ENCODE results near the gene TAC4.

DNA sequence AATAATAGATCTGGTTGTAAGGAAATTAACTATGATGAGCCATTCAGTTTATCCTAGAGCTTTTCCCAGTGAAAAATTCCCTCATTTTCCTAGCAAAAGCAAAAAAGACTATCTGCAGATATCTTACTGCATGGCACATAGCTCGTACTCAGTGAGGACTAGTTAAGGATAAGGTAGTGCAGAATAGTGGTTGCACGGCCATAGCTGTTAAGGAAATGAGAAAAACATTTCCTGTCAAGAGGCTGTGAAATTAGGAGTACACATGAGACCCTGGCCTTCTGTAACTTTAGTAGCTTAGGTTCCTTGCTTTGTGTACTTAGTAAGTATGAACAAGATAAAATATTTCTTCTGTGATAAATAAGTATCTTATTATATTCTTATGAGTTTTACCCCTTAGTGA, 49.1 kb downstream of the TAC4 start:
- TF ChIP-seq, protein P1, sequence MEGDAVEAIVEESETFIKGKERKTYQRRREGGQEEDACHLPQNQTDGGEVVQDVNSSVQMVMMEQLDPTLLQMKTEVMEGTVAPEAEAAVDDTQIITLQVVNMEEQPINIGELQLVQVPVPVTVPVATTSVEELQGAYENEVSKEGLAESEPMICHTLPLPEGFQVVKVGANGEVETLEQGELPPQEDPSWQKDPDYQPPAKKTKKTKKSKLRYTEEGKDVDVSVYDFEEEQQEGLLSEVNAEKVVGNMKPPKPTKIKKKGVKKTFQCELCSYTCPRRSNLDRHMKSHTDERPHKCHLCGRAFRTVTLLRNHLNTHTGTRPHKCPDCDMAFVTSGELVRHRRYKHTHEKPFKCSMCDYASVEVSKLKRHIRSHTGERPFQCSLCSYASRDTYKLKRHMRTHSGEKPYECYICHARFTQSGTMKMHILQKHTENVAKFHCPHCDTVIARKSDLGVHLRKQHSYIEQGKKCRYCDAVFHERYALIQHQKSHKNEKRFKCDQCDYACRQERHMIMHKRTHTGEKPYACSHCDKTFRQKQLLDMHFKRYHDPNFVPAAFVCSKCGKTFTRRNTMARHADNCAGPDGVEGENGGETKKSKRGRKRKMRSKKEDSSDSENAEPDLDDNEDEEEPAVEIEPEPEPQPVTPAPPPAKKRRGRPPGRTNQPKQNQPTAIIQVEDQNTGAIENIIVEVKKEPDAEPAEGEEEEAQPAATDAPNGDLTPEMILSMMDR (conservative IDR thresholded peaks at IDR 0.05; ENCODE audit: low read depth in 2 of 2), result no peak
- TF ChIP-seq POLR2AphosphoS5 (IDR thresholded peaks at IDR 0.05; ENCODE audit: low read depth) (no peak), EZH2 (IDR thresholded peaks at IDR 0.05; ENCODE audit: low read depth, unreplicated experiment) (no peak), CREB1 (CRISPR knock-in tag; IDR thresholded peaks at IDR 0.05; ENCODE audit: low read depth) (no peak), EZH2phosphoT487 (IDR thresholded peaks at IDR 0.05; ENCODE audit: unreplicated experiment) (no peak), ZNF331 (CRISPR knock-in tag; IDR thresholded peaks at IDR 0.05; ENCODE audit: low read depth) (no peak), NANOG (IDR thresholded peaks at IDR 0.05; ENCODE audit: borderline replicate concordance) (no peak)
- TF ChIP-seq, protein P2, sequence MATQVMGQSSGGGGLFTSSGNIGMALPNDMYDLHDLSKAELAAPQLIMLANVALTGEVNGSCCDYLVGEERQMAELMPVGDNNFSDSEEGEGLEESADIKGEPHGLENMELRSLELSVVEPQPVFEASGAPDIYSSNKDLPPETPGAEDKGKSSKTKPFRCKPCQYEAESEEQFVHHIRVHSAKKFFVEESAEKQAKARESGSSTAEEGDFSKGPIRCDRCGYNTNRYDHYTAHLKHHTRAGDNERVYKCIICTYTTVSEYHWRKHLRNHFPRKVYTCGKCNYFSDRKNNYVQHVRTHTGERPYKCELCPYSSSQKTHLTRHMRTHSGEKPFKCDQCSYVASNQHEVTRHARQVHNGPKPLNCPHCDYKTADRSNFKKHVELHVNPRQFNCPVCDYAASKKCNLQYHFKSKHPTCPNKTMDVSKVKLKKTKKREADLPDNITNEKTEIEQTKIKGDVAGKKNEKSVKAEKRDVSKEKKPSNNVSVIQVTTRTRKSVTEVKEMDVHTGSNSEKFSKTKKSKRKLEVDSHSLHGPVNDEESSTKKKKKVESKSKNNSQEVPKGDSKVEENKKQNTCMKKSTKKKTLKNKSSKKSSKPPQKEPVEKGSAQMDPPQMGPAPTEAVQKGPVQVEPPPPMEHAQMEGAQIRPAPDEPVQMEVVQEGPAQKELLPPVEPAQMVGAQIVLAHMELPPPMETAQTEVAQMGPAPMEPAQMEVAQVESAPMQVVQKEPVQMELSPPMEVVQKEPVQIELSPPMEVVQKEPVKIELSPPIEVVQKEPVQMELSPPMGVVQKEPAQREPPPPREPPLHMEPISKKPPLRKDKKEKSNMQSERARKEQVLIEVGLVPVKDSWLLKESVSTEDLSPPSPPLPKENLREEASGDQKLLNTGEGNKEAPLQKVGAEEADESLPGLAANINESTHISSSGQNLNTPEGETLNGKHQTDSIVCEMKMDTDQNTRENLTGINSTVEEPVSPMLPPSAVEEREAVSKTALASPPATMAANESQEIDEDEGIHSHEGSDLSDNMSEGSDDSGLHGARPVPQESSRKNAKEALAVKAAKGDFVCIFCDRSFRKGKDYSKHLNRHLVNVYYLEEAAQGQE (IDR thresholded peaks at IDR 0.05; ENCODE audit: unreplicated experiment), result no peak
- TF ChIP-seq, protein P3, sequence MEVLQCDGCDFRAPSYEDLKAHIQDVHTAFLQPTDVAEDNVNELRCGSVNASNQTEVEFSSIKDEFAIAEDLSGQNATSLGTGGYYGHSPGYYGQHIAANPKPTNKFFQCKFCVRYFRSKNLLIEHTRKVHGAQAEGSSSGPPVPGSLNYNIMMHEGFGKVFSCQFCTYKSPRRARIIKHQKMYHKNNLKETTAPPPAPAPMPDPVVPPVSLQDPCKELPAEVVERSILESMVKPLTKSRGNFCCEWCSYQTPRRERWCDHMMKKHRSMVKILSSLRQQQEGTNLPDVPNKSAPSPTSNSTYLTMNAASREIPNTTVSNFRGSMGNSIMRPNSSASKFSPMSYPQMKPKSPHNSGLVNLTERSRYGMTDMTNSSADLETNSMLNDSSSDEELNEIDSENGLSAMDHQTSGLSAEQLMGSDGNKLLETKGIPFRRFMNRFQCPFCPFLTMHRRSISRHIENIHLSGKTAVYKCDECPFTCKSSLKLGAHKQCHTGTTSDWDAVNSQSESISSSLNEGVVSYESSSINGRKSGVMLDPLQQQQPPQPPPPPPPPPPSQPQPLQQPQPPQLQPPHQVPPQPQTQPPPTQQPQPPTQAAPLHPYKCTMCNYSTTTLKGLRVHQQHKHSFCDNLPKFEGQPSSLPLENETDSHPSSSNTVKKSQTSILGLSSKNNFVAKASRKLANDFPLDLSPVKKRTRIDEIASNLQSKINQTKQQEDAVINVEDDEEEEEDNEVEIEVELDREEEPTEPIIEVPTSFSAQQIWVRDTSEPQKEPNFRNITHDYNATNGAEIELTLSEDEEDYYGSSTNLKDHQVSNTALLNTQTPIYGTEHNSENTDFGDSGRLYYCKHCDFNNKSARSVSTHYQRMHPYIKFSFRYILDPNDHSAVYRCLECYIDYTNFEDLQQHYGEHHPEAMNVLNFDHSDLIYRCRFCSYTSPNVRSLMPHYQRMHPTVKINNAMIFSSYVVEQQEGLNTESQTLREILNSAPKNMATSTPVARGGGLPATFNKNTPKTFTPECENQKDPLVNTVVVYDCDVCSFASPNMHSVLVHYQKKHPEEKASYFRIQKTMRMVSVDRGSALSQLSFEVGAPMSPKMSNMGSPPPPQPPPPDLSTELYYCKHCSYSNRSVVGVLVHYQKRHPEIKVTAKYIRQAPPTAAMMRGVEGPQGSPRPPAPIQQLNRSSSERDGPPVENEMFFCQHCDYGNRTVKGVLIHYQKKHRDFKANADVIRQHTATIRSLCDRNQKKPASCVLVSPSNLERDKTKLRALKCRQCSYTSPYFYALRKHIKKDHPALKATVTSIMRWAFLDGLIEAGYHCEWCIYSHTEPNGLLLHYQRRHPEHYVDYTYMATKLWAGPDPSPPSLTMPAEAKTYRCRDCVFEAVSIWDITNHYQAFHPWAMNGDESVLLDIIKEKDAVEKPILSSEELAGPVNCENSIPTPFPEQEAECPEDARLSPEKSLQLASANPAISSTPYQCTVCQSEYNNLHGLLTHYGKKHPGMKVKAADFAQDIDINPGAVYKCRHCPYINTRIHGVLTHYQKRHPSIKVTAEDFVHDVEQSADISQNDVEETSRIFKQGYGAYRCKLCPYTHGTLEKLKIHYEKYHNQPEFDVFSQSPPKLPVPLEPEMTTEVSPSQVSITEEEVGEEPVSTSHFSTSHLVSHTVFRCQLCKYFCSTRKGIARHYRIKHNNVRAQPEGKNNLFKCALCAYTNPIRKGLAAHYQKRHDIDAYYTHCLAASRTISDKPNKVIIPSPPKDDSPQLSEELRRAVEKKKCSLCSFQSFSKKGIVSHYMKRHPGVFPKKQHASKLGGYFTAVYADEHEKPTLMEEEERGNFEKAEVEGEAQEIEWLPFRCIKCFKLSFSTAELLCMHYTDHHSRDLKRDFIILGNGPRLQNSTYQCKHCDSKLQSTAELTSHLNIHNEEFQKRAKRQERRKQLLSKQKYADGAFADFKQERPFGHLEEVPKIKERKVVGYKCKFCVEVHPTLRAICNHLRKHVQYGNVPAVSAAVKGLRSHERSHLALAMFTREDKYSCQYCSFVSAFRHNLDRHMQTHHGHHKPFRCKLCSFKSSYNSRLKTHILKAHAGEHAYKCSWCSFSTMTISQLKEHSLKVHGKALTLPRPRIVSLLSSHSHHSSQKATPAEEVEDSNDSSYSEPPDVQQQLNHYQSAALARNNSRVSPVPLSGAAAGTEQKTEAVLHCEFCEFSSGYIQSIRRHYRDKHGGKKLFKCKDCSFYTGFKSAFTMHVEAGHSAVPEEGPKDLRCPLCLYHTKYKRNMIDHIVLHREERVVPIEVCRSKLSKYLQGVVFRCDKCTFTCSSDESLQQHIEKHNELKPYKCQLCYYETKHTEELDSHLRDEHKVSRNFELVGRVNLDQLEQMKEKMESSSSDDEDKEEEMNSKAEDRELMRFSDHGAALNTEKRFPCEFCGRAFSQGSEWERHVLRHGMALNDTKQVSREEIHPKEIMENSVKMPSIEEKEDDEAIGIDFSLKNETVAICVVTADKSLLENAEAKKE (CRISPR knock-in tag; IDR thresholded peaks at IDR 0.05), result no peak
- TF ChIP-seq, protein P4, sequence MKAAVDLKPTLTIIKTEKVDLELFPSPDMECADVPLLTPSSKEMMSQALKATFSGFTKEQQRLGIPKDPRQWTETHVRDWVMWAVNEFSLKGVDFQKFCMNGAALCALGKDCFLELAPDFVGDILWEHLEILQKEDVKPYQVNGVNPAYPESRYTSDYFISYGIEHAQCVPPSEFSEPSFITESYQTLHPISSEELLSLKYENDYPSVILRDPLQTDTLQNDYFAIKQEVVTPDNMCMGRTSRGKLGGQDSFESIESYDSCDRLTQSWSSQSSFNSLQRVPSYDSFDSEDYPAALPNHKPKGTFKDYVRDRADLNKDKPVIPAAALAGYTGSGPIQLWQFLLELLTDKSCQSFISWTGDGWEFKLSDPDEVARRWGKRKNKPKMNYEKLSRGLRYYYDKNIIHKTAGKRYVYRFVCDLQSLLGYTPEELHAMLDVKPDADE (IDR thresholded peaks at IDR 0.05), result no peak
